Kidney (tissue), 14 donors: ENCODE data around the gene EPSTI1. TPM values are rescaled to one million over a fixed set of nuclear protein-coding genes. Genes with fewer than 3 reads are reported as not detected.

Experiments used
- DNase-seq, 5 donors: peaks; one replicate each; pipeline ENCODE4 v3.0.0-alpha.2; 2013 to 2020
- FAIRE-seq: peaks from 2 replicates; lab custom pipeline; 2012; peaks lifted over from hg19 to GRCh38; lab: Jason Lieb, UNC
- H3K27ac ChIP-seq, 2 donors: one replicate each; pipeline ENCODE4 v1.7.0; 2013; ENCODE audit warnings: low read depth in 2 of 2, low read length in 2 of 2, inconsistent platforms in 1 of 2
- H3K27me3 ChIP-seq: one replicate; pipeline ENCODE4 v1.7.1; 2013; ENCODE audit warnings: low read length, inconsistent platforms; ENCODE audit not compliant: control insufficient read depth, insufficient read depth
- H3K36me3 ChIP-seq, 3 donors: one replicate each; pipeline versions ENCODE4 v1.7.0 to v1.7.1; 2013; ENCODE audit warnings: low read length in 3 of 3, control low read depth in 1 of 3, inconsistent platforms in 1 of 3; ENCODE audit not compliant: insufficient read depth in 3 of 3, control insufficient read depth in 2 of 3
- H3K4me1 ChIP-seq, 3 donors: one replicate each; pipeline versions ENCODE4 v1.7.0 to v1.7.1; 2013; ENCODE audit warnings: low read length in 3 of 3, inconsistent platforms in 1 of 3, low read depth in 1 of 3; ENCODE audit not compliant: control insufficient read depth in 2 of 3, insufficient read depth in 2 of 3
- H3K4me3 ChIP-seq, 3 donors: one replicate each; pipeline versions ENCODE4 v1.7.0 to v1.8.1; 2013; ENCODE audit warnings: low read length in 3 of 3, control low read depth in 1 of 3, inconsistent platforms in 1 of 3
- H3K9ac ChIP-seq, 3 donors: one replicate each; pipeline versions ENCODE4 v1.7.0 to v1.7.1; 2013; ENCODE audit warnings: low read length in 3 of 3, control low read depth in 1 of 3, inconsistent platforms in 1 of 3
- H3K9me3 ChIP-seq, 3 donors: one replicate each; pipeline versions ENCODE4 v1.7.0 to v1.7.1; 2013; ENCODE audit warnings: low read length in 3 of 3, control low read depth in 1 of 3, inconsistent platforms in 1 of 3; ENCODE audit not compliant: control insufficient read depth in 2 of 3, insufficient read depth in 1 of 3
- intact Hi-C: fragments of 100-400 bp; cut with DNase I; formaldehyde crosslinking; loops from one replicate; pipeline ENCODE4 v1.11.1; 2022
- polyA plus RNA-seq: library from polyadenylated mRNA; stranded (reverse); fragments of 350-450 nt; fragmentation: Illumina TruSeq; extraction: RNeasy Lipid Tissue Mini Kit (QIAGEN cat#74804); gene quantifications from one replicate; pipeline ENCODE4 v1.2.3, GENCODE V29; 2014; ENCODE audit warnings: low read depth, low replicate concordance; ENCODE audit not compliant: insufficient read depth
- total RNA-seq: library from RNA; stranded (reverse); fragmentation: NEBNext Ultra II Directional; extraction: Animal tissue kit (Norgen Biotek cat#: 25700); gene quantifications from one replicate; pipeline ENCODE4 v1.2.1, GENCODE V29; 2021
- TF ChIP-seq, protein P1 (sequence below): IDR thresholded peaks from 3 replicates; pipeline ENCODE4 v1.5.1; 2012; ENCODE audit warnings: mild to moderate bottlenecking, moderate library complexity, borderline replicate concordance; ENCODE audit not compliant: insufficient read depth; ENCODE audit errors: extremely low read depth
- donor health status: control.
- donor health status: control.
- donor health status: control.
- donor health status: control.
- donor health status: control.
- donor health status: DM: yes; HTN: yes; CAD: no.
- donor health status: Normal renal cell carcinoma (clear cell type).

EPSTI1 gene
- total and polyA plus RNA-seq, 2 donors from 2014 or later = 11.2 to 12.2 TPM

GRCh38 chr13:42878721-42879120 lies 113.3 kb downstream of the EPSTI1 start:
- Histone ChIP-seq H3K4me3 (no peak overlapping the region), H3K9me3 (no peaks in the 10 kb centered on the region), H3K4me1 (peaks cover 0 to 8% (median 7%) of the 10 kb centered on the region in 3 donors), H3K36me3 (no peaks in the 10 kb centered on the region), H3K27ac (no peak overlapping the region), H3K27me3 (no peaks in the 10 kb centered on the region), H3K9ac (no peak overlapping the region)
- intact Hi-C loops = no loop called here
- FAIRE-seq (no peak), DNase-seq (no peak)
- TF ChIP-seq, protein P1, sequence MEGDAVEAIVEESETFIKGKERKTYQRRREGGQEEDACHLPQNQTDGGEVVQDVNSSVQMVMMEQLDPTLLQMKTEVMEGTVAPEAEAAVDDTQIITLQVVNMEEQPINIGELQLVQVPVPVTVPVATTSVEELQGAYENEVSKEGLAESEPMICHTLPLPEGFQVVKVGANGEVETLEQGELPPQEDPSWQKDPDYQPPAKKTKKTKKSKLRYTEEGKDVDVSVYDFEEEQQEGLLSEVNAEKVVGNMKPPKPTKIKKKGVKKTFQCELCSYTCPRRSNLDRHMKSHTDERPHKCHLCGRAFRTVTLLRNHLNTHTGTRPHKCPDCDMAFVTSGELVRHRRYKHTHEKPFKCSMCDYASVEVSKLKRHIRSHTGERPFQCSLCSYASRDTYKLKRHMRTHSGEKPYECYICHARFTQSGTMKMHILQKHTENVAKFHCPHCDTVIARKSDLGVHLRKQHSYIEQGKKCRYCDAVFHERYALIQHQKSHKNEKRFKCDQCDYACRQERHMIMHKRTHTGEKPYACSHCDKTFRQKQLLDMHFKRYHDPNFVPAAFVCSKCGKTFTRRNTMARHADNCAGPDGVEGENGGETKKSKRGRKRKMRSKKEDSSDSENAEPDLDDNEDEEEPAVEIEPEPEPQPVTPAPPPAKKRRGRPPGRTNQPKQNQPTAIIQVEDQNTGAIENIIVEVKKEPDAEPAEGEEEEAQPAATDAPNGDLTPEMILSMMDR = no peak

DNA sequence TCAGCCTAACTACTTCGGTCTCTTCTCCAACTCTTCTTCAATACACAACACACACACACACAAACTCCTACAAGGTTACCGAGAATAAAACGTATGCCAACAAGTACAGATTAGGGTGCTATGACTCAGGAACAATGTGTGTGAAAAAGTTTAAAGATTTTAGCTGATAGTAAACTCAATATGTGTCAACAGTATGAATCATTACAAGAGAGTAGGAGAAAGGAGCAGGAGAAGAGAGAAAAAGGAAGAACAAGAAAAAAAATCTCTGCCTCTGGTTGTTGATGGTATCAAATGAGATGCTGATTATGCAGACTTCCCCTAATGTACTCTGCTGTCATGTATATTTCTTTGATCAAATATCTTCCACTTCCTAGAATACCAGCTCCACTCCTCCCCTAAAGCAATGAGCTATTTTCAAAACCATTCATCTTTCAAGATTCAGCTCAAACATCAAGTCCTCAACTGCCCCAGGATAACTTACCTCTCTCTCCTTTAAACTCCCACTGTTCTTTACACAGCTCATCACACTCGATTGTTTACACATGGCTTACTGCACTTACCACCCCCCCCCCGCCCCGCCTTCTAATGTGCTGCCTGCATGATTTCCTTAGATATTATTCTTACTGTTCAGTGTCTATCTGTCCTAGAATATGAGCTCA lies 115.0 kb downstream of the EPSTI1 start:
- no peaks in the 10 kb centered on the region for H3K36me3 ChIP-seq
- intact Hi-C loops = no loop called here
- no peaks in the 10 kb centered on the region for H3K9me3 ChIP-seq
- H3K9ac ChIP-seq = no peak overlapping the region
- DNase-seq (peak in 2 of 5 donors; percentile 30 to 41), FAIRE-seq (no peak)
- H3K27ac ChIP-seq = no peak overlapping the region
- TF ChIP-seq, protein P1 = no peak
- no peak overlapping the region for H3K4me3 ChIP-seq
- peaks cover 0 to 7% (median 4%) of the 10 kb centered on the region in 3 donors for H3K4me1 ChIP-seq
- no peaks in the 10 kb centered on the region for H3K27me3 ChIP-seq

DNA sequence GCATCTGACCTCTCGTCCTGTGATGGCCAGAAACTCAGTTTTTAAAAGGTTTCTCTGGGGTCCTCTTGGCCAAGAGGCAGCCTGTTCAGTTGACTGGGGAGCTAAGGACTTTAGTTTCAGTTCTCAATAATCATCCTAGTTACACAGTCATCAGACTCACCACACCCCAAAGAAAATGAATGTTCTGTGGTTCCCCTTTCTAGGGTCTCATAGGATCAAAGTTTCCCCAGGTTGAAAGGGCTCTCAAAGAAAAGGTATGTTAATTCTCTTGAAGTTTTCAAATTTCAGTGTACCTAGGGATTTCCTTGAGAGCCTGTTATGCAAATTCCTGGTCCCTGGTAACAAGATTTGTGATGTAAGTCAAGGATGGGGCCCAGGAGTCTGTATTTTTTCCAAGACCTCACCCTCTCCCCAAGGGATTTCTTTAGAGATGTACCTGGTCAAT lies 115.7 kb downstream of the EPSTI1 start:
- Histone ChIP-seq H3K36me3 (no peaks in the 10 kb centered on the region), H3K9ac (no peak overlapping the region), H3K9me3 (no peaks in the 10 kb centered on the region), H3K27ac (no peak overlapping the region), H3K4me1 (peaks cover 0 to 7% (median 4%) of the 10 kb centered on the region in 3 donors), H3K4me3 (no peak overlapping the region), H3K27me3 (no peaks in the 10 kb centered on the region)
- DNase-seq (no peak), FAIRE-seq (no peak)
- TF ChIP-seq, protein P1 = no peak
- intact Hi-C loops = no loop called here
